GM18870 (cell line): ENCODE results near the gene CYP1B1.

Experiments
- ATAC-seq: cut with Tn5 transposase; IDR thresholded peaks from one replicate; pipeline ENCODE4 v1.9.1; 2021; ENCODE audit warnings: moderate library complexity; ENCODE audit not compliant: unreplicated experiment

CYP1B1 gene

DNA sequence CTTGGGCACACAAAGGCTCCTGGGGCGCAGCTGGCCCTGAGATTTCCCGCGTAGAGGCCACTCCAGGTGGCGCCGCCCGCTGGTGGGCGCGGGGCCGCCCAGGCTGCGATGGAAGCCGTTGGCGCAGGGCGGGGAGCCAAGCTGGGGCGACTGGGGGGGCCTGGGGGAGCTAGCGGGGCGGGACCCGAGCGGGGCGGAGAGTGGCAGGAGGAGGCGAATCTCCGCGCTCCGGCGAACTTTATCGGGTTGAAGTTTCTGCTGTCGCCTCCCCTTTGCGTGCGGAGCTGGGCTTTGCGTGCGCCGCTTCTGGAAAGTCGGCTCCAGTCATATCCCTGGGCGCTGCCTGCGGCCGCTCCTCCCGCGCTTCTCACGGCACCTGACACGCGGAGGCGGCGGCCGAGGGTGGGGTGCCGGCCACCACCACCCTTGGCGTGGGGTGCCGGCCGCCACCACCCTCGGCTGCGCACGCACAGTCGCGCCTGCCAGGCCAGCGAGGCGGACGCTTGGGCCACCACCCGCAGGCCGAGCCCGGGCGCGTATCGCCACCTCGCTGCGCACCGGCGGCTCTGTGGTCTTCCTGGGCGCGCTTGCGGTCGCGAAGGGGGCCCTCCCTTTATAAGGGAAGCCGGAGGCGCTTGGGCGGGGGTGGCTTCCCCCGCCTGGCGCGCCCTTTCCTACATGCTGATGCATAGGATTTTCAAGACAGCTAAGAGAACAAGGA, 919 bp upstream of the CYP1B1 start:
- no peak for ATAC-seq

DNA sequence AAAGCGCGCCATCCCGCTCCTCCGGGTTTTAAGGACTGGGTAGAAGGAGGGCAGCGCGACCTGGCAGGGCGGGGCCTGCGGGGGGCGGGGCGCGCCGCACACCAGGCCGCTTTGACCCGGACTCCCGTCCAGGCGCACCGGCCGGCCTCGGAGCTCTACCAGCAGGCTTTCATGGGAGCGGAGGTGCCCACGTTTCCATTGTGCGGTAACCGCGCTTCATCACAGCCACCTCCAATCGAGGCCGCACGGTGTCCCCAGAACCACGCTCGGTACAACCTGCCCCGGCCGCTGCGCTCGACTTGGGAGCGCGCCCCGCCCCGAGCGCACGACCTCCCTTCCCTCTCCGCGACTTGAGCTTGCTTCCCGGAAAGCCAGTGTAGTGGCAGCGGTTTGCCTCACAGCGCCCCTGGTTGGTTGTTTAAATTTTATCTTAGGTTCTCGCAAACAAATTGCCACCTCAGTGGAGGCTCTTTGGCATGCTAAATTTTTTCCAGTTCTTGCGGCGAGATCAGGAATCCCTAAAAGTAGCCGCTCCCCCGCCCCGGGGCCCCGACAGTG, 280 bp upstream of the CYP1B1 start:
- no peak for ATAC-seq

DNA sequence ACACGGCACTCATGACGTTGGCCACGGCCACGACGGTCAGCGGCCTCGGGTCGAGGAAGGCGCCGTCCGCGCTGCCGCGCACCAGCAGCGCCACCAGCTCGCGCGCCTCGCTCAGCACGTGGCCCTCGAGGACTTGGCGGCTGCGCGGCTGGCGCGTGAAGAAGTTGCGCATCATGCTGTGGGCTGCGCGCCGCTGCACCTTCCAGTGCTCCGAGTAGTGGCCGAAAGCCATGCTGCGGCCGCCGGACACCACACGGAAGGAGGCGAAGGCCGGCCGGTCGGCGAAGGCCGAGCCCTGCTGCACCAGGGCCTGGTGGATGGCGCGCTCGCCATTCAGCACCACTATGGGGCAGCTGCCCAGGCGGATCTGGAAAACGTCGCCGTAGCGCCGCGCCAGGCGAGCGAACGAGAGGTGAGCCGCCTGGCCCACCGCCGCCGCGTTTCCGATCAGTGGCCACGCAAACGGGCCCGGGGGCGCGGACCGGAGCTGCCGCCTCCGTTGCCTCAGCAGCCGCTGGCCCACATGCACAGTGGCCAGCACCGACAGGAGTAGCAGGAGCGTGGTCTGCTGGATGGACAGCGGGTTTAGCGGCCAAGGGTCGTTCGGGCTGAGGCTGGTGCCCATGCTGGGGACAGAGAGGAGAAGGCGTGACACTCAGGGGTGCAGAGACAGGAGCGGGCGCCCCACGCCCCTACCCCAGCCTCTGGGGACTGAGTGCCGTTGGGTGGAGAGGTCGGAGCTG, 1.0 kb downstream of the CYP1B1 start:
- ATAC-seq: no peak

DNA sequence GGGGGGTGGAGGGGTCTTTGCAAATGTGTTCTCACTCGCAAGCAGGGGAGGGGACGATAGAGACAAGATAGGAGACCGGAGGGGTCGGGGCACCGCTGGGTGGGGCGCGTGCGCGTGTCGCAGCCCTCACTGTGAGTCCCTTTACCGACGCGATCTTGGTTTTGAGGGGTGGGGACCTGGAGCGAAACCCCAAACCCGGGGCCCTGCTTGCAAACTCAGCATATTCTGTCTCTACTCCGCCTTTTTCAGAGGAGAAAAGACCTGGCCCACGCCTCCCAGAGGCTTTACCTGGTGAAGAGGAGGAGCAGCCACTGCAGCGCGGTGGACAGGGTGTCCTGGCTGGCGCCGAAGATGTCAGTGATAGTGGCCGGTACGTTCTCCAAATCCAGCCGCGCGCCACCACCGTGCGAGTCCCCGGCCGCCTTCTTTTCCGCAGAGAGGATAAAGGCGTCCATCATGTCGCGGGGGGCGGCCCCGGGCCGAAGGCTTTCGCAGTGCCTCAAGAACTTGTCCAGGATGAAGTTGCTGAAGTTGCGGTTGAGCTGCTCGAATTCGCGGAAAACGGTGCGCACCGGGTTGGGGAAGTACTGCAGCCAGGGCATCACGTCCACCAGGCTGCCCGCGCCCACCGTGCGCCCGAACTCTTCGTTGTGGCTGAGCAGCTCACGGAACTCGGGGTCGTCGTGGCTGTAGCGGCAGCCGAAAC, 1.7 kb downstream of the CYP1B1 start:
- ATAC-seq: no peak

DNA sequence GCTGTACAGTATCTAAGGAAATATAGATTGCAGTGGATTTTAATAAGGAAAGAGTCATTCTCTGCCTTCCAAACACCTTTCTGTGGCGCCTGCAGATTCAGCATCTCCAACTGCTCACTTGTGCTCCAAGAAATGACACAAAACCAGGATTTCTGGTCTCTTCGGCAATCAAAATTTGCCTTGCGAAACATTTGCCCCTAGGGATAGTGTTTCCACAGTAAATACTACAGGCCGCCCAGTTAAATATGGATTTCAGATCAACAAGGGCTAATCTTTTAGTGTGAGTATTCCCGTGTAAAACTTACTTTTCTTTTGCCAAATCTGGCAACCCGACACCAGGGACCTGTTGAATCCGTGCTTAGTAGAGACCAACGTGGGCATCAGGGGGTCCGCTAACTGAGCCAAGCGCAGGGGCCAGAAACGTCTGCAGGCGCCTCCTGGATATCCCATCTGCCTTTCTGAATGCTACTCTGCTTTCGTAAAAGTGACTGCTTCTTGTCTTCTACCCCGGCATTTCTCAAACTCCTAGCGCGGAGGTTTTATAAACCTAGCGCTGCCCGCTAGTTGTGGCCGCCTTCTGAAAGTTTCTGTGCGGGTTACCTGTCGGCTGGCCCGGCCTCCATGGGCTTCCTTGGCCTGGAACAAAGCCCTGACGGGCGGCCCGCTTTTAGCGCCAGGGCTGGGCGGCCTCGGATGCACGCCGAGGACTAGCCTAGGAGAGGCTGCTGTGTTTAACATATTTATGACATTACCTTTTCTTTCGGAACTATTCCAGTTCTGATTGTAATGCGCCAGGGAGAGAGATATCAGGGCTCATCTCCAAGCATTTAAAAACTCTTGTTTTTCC, 2.5 kb downstream of the CYP1B1 start:
- no peak for ATAC-seq

DNA sequence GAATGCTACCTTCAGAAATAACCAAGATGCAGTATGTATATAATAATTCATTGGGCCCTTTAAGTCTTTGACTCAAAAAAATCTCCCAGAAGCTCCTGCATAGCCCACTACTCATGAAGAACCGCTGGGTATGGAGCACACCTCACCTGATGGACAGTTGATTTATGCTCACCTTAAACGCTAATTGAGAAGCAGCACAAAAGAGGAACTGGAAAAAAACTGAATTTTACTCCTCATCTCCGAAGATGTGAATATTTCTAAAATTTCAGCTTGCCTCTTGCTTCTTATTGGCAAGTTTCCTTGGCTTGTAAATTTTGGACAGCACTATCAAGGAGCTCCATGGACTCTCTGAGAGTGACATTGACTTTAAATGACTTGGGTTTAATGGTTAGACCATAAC, 5.5 kb downstream of the CYP1B1 start:
- ATAC-seq: no peak

DNA sequence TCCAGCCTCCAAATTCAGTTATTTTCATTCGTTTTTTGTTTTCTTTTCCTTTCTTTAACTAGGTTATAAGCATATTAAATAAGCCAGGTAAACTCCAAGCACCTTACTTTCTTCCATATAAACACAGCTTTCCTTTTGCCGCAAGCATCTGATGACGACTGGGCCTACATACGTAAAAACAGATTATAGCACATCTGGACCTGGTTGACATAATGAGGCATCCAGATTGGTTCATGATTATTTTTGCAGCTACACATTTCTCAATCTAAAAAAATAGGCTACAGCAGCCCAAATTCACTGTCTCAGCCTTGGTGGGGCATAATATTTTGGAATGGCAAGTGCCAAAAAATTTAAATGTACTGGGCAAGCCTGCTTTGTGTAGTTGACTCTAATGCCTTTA, 7.7 kb downstream of the CYP1B1 start:
- no peak for ATAC-seq

DNA sequence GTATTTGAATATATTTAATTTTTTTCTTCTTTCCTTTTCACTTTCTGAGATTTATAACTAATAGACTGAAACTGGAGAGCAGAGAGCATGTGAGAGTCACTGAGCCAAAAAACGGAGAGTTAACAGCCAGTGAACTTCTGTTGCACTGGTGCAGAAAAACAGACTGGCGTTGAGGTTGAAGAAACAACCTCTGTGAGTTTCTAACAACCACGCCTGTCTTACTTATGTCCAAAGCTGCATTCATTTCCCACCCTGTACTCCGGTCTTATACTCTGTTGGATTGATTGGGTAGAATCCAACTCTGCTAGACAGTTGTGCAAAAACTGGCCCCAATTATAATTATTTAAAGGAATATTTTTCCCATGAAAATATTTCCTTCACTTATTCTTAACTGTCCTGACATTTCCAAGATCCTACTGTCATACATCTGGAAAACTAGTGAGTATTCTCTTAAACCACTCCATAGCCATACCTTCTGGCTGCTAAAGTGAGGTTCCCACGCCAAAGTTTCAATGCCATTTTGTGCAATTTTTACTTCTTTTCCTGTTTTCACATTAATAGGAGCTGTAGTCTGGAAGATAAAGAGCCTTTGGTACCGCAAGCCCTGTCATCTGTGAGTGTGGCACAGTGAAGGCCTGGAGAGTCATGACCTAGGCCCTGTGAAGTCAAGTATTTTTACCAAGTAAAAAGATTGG, 9.4 kb downstream of the CYP1B1 start:
- no peak for ATAC-seq

DNA sequence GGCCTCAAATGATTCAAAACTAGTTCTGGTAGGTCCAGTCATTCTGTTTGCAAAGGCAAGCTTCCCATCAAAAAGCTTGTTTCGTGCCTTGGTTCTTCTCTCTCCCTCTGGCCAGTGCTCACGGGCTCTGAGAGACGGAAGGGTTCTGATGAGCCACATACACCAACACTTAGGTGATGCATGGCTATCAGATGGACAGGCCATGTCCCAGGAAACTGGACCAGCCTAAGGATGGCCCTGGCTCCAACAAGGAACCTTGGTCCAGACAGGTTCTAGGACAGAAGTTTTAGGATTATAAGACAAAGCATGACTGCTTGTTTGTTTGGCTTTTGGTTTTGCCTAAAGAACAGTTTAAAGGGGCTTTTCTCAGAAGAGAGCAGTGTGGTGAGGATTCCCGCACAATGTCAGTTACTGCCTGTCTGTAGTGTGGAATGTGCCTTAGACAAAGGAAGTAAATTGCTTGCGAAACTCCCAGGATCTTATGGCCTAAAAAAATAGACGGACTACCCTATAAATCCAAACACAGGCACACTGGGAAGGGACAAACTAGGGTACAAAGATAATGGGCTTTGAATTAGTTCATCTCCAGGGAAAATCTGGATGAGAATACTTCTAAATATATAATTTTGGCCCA, 10.3 kb downstream of the CYP1B1 start:
- ATAC-seq: no peak

DNA sequence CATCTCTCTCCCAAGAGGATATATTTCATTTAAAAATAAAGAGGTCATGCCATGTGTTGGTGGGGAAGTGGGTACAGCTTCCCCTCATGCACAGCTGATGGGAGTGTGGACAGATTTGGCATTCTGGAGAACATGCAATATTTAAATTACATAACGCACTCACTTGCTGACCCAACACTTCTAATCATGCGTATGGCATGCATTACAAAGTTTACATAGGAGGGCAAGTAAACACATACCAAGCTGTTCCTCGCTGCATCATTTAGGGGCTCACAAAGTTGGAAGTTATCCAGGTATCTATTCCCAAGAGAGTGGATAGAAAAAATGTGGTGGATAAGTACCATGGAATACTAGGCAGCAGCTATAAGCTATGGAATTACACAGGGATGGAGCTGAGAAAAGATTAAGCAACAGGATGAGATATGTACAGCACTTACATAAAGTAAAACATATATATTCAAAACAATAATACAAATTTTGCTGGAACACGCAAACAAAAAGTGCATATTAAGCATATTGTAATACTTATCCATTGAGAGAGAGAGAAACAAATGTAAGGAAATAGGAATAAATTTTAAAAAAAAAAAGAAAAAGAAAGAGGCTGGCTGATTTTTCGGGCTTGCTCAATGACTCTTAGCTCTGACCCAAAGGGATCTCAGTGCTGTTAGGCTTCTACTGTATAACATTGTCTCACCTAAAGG, 11.0 kb downstream of the CYP1B1 start:
- ATAC-seq: no peak

DNA sequence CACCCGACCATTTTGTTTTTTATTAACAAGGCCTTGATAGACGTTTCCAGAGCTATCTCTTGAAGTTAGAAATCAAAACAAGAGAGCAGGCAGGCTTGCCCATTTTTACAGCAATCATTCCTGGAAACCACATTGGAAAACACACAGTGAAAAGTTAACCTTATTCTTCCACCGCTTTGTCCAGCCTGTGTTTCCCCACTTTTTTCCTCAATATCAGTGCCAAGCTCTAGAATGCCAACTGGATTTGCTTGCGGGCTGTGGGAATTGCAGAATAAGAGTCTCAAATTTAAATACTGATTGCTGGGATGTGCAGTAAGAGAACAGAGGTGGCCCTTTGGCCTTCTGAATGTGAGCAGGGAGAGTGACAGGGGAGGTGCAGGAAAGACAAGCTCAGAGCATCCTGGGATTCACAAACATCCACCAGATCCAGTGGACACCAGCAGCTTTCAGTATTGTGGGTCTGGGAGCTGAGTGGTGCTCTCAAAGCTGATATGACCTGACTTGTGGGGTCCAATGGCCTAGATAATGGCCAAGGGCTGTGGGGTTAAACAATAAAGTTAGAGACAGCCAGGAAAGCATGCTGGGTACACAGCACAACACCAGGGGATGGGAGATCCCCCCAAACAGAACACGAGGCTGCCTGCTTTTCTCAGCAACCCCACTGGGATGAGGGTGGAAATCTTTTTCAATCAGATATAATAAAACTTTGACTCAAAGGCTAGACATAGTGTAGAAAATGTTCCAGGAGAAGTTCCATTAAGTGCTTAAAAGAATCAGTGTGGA, 15.5 kb downstream of the CYP1B1 start:
- no peak for ATAC-seq

DNA sequence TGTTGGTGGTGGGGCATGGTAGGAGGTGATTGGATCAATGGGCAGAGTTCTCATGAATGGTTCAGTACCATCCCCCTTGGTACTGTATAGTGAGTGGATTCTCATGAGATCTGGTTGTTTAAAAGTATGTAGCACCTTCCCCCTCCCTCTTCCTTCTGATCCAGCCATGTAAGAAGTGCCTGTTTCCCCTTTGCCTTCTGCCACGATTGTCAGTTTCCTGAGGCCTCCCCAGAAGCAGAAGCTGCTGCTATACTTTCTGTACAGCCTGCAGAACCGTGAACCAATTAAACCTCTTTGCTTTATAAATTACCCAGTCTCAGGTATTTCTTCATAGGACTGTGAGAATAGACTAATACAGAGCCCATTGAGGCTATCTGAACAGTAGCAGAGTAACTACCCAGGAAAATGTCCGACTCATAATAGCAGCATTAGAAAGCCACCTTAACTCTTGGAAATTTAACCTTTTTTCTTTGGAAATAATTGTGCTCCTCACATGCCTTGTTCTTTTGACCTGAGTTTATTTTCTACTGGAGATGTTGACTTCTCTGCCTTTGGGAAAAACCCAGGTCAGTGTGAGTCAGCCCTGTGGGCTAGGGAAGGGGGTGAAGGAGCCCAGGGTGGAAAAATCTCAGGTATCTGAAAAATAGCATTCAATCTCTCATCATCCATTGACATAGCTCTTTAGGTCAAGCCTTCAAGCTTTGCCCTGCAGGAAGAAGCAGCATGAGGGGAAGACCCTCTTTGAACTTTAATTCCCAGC, 18.1 kb downstream of the CYP1B1 start:
- ATAC-seq: no peak

DNA sequence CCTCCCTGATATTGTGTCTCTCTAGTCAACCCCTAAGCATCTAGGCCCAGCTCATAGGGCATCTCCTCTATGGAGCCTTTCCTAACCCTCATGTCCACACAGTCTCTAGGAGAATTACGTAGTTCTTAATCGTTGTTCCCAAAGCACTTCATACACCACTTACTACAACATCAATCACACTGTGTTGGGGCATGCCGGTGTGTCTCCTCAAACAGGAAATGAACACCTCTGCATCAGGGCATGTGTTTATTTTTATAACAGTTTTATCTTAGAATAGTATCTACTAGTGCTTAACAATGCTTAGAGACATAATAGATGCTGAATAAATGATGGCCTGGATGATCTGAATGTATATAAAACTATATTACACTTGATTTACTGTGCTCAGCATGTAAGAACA, 19.7 kb downstream of the CYP1B1 start:
- ATAC-seq: no peak

DNA sequence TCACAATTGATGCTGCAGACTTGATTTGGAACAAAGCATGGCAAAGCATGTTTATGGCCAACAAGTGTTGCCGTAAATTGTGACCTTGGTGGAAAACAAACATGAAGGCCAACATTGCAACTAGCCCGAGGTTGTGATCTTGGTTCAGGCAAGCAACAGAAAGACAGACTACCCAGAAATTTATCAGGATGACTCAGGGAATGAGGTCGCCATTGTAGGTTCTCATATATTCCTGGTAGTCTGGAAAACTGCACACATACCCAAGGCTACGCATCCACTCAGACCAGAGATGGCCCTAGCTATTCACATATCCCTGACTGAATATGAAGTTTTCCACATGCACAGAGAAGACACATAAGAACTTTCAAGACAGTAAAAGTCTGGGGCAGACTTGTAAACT, 30.1 kb downstream of the CYP1B1 start:
- no peak for ATAC-seq

DNA sequence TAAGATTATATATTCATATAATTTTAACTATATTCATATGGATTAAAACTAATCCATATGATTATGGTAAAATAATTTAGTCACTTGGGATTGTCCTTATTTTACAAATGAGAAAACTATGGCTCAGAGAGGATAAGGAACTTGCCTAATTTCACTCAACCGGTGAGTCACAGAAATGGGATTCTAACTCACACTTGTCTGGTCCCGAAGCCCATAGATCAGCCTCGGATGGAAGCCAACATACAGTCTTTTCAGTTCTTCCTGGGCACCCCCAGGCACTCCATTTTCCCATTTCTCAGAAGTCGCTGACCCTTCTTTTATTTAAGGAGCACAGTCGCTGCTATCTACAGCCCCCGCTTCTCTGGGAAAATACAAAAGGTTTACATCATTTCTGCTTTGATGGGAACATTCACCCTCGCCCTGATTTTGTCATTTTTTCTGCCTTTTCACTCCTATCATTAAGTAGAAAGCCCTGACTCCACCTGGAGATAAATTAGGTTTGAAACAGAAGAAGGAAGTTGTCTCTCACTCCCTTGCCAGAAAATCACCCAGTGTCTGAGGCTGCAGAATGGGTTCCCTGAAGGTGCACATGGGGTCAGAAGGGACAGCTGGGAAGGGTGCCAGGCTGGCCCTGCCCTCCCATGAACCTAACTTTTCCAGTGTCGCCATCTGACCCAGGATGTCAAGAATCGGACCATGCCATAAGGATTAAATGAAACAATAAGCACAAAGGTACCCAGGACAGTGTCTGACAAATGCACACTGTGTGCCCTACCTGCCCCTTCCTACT, 36.6 kb downstream of the CYP1B1 start:
- ATAC-seq: no peak

DNA sequence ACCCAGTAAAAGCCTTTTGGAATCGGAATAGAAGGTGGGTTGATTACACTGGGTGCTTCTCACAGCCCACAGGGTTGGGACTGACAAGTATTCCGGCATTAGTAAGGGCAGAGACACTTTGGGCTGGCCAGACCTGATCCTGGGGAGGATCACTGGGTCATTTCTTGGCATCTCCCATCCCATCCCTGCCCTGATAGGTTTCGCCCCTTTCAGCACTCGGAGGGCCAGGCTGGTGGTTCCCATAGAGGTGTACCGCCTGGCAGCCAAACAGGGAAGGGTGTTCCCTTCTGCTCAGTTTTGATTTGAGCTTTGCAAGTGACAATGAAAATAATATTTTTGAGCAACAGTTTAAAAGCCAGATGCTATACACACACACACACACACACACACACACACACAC, 37.3 kb downstream of the CYP1B1 start:
- no peak for ATAC-seq
